SJCRH30 (cell line): ENCODE measurements around the gene LRRC4B. TPM values are rescaled to one million over a fixed set of nuclear protein-coding genes. Genes with fewer than 3 reads are reported as not detected.
"Not testable (repeated sequence)": the region's sequence is repeated elsewhere in the genome, so short reads cannot be mapped to it uniquely, and the experiment has no call there.

Experiments used
- DNase-seq, 2 experiments: peaks; one replicate each; pipeline ENCODE4 v3.0.0-alpha.2; 2015 to 2020
- H3K27ac ChIP-seq: fragments of 250-450 bp; sonication (Bioruptor Pico); 2 replicates; pipeline ENCODE4 v1.5.1; 2020; ENCODE audit warnings: mild to moderate bottlenecking, moderate library complexity
- H3K27me3 ChIP-seq: fragments of 250-450 bp; sonication (Bioruptor Pico); 2 replicates; pipeline ENCODE4 v1.5.1; 2020; ENCODE audit warnings: mild to moderate bottlenecking, moderate library complexity
- H3K36me3 ChIP-seq: fragments of 250-450 bp; sonication (Bioruptor Pico); 2 replicates; pipeline ENCODE4 v1.5.1; 2020; ENCODE audit warnings: mild to moderate bottlenecking, moderate library complexity
- H3K4me1 ChIP-seq: fragments of 250-450 bp; sonication (Bioruptor Pico); 2 replicates; pipeline ENCODE4 v1.5.1; 2020; ENCODE audit warnings: mild to moderate bottlenecking, moderate library complexity
- H3K4me3 ChIP-seq: fragments of 250-450 bp; sonication (Bioruptor Pico); 2 replicates; pipeline ENCODE4 v1.5.1; 2020; ENCODE audit warnings: mild to moderate bottlenecking, moderate library complexity
- H3K9me3 ChIP-seq: fragments of 250-450 bp; sonication (Bioruptor Pico); replicated peaks from 2 replicates; pipeline ENCODE4 v1.5.1; 2020; ENCODE audit warnings: mild to moderate bottlenecking, moderate library complexity
- total RNA-seq: library from RNA; depleted of rRNA; stranded (reverse); fragments of >200 nt; shearing (Covaris generic); gene quantifications from 2 replicates; pipeline ENCODE4 v1.2.3, GENCODE V29; 2014

Gene LRRC4B
- total RNA-seq, 1 experiment from 2014 or later: 0.02 TPM

- H3K4me1 ChIP-seq: peaks cover 9% of the 10 kb centered on the region; the same call in 1 of the 2 replicates
- no peaks in the 10 kb centered on the region for H3K36me3 ChIP-seq
- H3K27ac ChIP-seq: no peak overlapping the region
- peaks cover 2% of the 10 kb centered on the region; the same call in 1 of the 2 replicates for H3K27me3 ChIP-seq
- H3K9me3 ChIP-seq: peaks cover 8% of the 10 kb centered on the region; the same call in 1 of the 2 replicates
- H3K4me3 ChIP-seq: no peak overlapping the region
- no peak for DNase-seq
These were observed 37.0 kb downstream of the LRRC4B start for GRCh38 chr19:50531171-50531612.

- not testable (repeated sequence) for H3K4me1 ChIP-seq, H3K27me3 ChIP-seq, H3K36me3 ChIP-seq, H3K9me3 ChIP-seq, H3K4me3 ChIP-seq, H3K27ac ChIP-seq, DNase-seq
These were observed 40.2 kb downstream of the LRRC4B start for GRCh38 chr19:50528052-50528451.

- H3K27me3 ChIP-seq: peaks cover 4% of the 10 kb centered on the region; the same call in 1 of the 2 replicates
- no peaks in the 10 kb centered on the region for H3K9me3 ChIP-seq
- no peaks in the 10 kb centered on the region for H3K36me3 ChIP-seq
- no peak overlapping the region for H3K4me3 ChIP-seq
- H3K4me1 ChIP-seq: no peaks in the 10 kb centered on the region
- DNase-seq: no peak
- H3K27ac ChIP-seq: no peak overlapping the region
These were observed 45.4 kb downstream of the LRRC4B start for GRCh38 chr19:50522881-50523280.

GRCh38 chr19:50520822-50521465 is 47.3 kb downstream of the LRRC4B start:
- H3K27ac ChIP-seq: no peak overlapping the region
- no peaks in the 10 kb centered on the region for H3K9me3 ChIP-seq
- H3K4me3 ChIP-seq: no peak overlapping the region
- no peaks in the 10 kb centered on the region for H3K4me1 ChIP-seq
- H3K36me3 ChIP-seq: no peaks in the 10 kb centered on the region
- H3K27me3 ChIP-seq: no peaks in the 10 kb centered on the region; the same call in 1 of the 2 replicates
- no peak for DNase-seq

GRCh38 chr19:50519006-50519575 is 49.1 kb downstream of the LRRC4B start:
- no peak for DNase-seq
- H3K36me3 ChIP-seq: no peaks in the 10 kb centered on the region

GRCh38 chr19:50518091-50519005 is 49.9 kb downstream of the LRRC4B start:
- H3K9me3 ChIP-seq: no peaks in the 10 kb centered on the region
- H3K4me1 ChIP-seq: no peaks in the 10 kb centered on the region
- no peak overlapping the region for H3K4me3 ChIP-seq
- no peak for DNase-seq
- peaks cover 6% of the 10 kb centered on the region; the same call in 1 of the 2 replicates for H3K27me3 ChIP-seq
- no peak overlapping the region for H3K27ac ChIP-seq
- no peaks in the 10 kb centered on the region for H3K36me3 ChIP-seq

More at GRCh38 chr19:50519006-50519575, 49.1 kb downstream of the LRRC4B start:
- peaks cover 6% of the 10 kb centered on the region; the same call in 1 of the 2 replicates for H3K27me3 ChIP-seq
- H3K4me1 ChIP-seq: no peaks in the 10 kb centered on the region
- H3K9me3 ChIP-seq: no peaks in the 10 kb centered on the region
- H3K27ac ChIP-seq: no peak overlapping the region
- H3K4me3 ChIP-seq: no peak overlapping the region

- Histone ChIP-seq H3K4me1 (no peaks in the 10 kb centered on the region), H3K27ac (no peak overlapping the region), H3K36me3 (no peaks in the 10 kb centered on the region), H3K9me3 (no peaks in the 10 kb centered on the region), H3K27me3 (peaks cover 6% of the 10 kb centered on the region; the same call in 1 of the 2 replicates), H3K4me3 (no peak overlapping the region)
- DNase-seq: no peak
These were observed 50.5 kb downstream of the LRRC4B start for GRCh38 chr19:50517704-50518075.

- Histone ChIP-seq H3K9me3 (no peaks in the 10 kb centered on the region), H3K36me3 (no peaks in the 10 kb centered on the region), H3K4me1 (no peaks in the 10 kb centered on the region), H3K27me3 (peaks cover 6% of the 10 kb centered on the region; the same call in 1 of the 2 replicates), H3K4me3 (no peak overlapping the region), H3K27ac (no peak overlapping the region)
- no peak for DNase-seq
These were observed 51.1 kb downstream of the LRRC4B start for GRCh38 chr19:50516964-50517703.

GRCh38 chr19:50516456-50516855 is 51.8 kb downstream of the LRRC4B start:
- H3K27me3 ChIP-seq: peaks cover 6% of the 10 kb centered on the region; the same call in 1 of the 2 replicates
- no peaks in the 10 kb centered on the region for H3K36me3 ChIP-seq
- no peak overlapping the region for H3K27ac ChIP-seq
- H3K4me1 ChIP-seq: no peaks in the 10 kb centered on the region
- H3K9me3 ChIP-seq: no peaks in the 10 kb centered on the region
- DNase-seq: no peak
- H3K4me3 ChIP-seq: no peak overlapping the region

GRCh38 chr19:50515168-50515561 is 53.1 kb downstream of the LRRC4B start:
- H3K36me3 ChIP-seq: no peaks in the 10 kb centered on the region
- no peak overlapping the region for H3K27ac ChIP-seq
- H3K9me3 ChIP-seq: no peaks in the 10 kb centered on the region
- DNase-seq: no peak
- H3K27me3 ChIP-seq: peaks cover 6% of the 10 kb centered on the region; the same call in 1 of the 2 replicates
- H3K4me1 ChIP-seq: peaks cover under 1% of the 10 kb centered on the region
- H3K4me3 ChIP-seq: no peak overlapping the region

- DNase-seq: no peak
- no peak overlapping the region for H3K27ac ChIP-seq
- peaks cover 6% of the 10 kb centered on the region; the same call in 1 of the 2 replicates for H3K27me3 ChIP-seq
- no peaks in the 10 kb centered on the region for H3K9me3 ChIP-seq
- H3K4me1 ChIP-seq: peaks cover 5% of the 10 kb centered on the region
- H3K36me3 ChIP-seq: no peaks in the 10 kb centered on the region
- no peak overlapping the region for H3K4me3 ChIP-seq
These were observed 53.7 kb downstream of the LRRC4B start for GRCh38 chr19:50514346-50515167.

GRCh38 chr19:50513746-50514345 is 54.4 kb downstream of the LRRC4B start, which contains the start of gene ASPDH:
Gene ASPDH, minus strand, starts transcription at chr19:50513913. Its CDS starts 90 bp downstream, at chr19:50513823.
- no peaks in the 10 kb centered on the region for H3K36me3 ChIP-seq
- H3K27me3 ChIP-seq: peaks cover 6% of the 10 kb centered on the region; the same call in 1 of the 2 replicates
- no peaks in the 10 kb centered on the region for H3K9me3 ChIP-seq
- no peak for DNase-seq
- H3K27ac ChIP-seq: no peak within 1 kb of the TSS
- H3K4me1 ChIP-seq: peaks cover 12% of the 10 kb centered on the region
- H3K4me3 ChIP-seq: no peak within 1 kb of the TSS
